Measurements from ENCODE around the gene TFF1.

TFF1 gene

DNA sequence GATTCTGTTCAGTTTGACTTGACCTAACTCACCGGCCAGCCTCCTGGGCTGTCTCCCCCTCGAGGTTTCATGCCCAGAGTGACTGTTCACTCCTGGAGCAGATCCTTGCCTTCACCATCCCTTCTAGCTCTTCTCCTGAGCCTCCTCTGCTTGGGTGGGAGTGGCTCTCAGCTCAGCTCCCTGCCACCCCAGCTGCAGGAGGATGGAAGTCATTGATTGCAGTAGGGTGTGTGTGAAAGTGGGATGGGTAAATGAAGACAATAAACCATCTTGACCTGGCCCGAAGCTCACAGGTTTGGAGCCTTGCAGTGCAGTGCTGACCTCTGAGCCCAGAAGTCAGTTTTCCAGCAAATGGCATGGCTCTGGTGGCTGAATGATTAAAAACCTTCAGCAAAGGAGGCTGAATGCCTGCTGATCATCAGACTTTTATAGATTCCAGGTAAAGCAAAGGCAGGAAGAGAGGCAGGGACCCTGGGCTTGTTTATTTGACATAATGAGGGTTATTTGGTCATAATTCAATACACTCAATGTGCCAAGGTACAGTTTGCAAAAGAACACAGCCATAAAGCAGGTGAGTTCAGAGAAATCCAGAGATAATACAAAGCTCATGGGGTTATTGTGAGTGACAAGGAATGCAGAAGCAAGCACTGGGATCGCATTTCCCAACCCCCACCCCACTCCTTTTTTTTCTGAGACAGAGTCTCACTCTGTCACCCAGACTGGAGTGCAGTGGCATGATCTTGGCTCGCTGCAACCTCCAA is 33.6 kb downstream of the TFF1 start:
- Histone ChIP-seq H3K9ac (ENCODE audit: low read length) (no peak overlapping the region), H3K9me3 (ENCODE audit: low read length) (peaks cover 10% of the 10 kb centered on the region; the same call in 1 of the 2 replicates), H3K27ac (ENCODE audit: low read depth, low read length, poor library complexity, severe bottlenecking) (no peak overlapping the region), H3K4me3 (ENCODE audit: low read depth, low read length, poor library complexity, severe bottlenecking) (no peak overlapping the region), H4K20me1 (ENCODE audit: insufficient read depth, low read length) (no peaks in the 10 kb centered on the region), H3K9me2 (ENCODE audit: low read depth, low read length) (no peaks in the 10 kb centered on the region), H3K36me3 (ENCODE audit: insufficient read depth, low read length) (no peaks in the 10 kb centered on the region), H2AFZ (ENCODE audit: low read length) (no peak overlapping the region), H3K4me2 (ENCODE audit: low read length) (no peak overlapping the region), H3K27me3 (ENCODE audit: insufficient read depth, low read length) (peaks cover 6% of the 10 kb centered on the region; the same call in 1 of the 2 replicates), H3K79me2 (ENCODE audit: insufficient read depth, low read length) (no peaks in the 10 kb centered on the region), H3K4me1 (ENCODE audit: insufficient read depth, low read length, severe bottlenecking) (no peaks in the 10 kb centered on the region), H3F3A (ENCODE audit: insufficient read depth, low read length) (no peaks in the 10 kb centered on the region)
- no peak for TF ChIP-seq EZH2 (IDR thresholded peaks at IDR 0.05; ENCODE audit: borderline replicate concordance, low read length)
- TF ChIP-seq, protein P1, sequence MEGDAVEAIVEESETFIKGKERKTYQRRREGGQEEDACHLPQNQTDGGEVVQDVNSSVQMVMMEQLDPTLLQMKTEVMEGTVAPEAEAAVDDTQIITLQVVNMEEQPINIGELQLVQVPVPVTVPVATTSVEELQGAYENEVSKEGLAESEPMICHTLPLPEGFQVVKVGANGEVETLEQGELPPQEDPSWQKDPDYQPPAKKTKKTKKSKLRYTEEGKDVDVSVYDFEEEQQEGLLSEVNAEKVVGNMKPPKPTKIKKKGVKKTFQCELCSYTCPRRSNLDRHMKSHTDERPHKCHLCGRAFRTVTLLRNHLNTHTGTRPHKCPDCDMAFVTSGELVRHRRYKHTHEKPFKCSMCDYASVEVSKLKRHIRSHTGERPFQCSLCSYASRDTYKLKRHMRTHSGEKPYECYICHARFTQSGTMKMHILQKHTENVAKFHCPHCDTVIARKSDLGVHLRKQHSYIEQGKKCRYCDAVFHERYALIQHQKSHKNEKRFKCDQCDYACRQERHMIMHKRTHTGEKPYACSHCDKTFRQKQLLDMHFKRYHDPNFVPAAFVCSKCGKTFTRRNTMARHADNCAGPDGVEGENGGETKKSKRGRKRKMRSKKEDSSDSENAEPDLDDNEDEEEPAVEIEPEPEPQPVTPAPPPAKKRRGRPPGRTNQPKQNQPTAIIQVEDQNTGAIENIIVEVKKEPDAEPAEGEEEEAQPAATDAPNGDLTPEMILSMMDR (IDR thresholded peaks at IDR 0.05; ENCODE audit: low read length): no peak

DNA sequence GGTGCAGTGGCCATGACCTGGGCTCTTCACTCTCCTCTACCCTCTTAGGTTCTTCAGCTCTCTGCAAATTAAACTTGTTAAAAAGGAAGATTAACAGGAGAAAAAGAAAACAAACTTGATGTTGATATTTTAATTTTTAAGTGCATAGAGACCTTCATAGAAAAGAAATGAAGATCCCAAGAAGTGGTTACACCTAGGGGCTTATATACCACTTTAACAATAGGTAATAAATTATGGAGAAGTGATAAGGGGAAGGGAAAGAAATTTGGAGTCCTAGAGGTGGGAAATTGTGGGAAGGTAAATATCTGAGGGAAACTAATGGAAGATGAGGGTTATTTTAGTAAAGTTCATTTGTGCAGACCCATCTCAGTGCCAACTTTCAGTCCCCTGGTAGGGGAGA is 34.7 kb downstream of the TFF1 start:
- Histone ChIP-seq H3K9me2 (ENCODE audit: low read depth, low read length) (no peaks in the 10 kb centered on the region), H3K4me3 (ENCODE audit: low read depth, low read length, poor library complexity, severe bottlenecking) (no peak overlapping the region), H3K9me3 (ENCODE audit: low read length) (peaks cover 6% of the 10 kb centered on the region; the same call in 1 of the 2 replicates), H3F3A (ENCODE audit: insufficient read depth, low read length) (no peaks in the 10 kb centered on the region), H3K36me3 (ENCODE audit: insufficient read depth, low read length) (no peaks in the 10 kb centered on the region), H2AFZ (ENCODE audit: low read length) (no peak overlapping the region), H3K9ac (ENCODE audit: low read length) (no peak overlapping the region), H4K20me1 (ENCODE audit: insufficient read depth, low read length) (no peaks in the 10 kb centered on the region), H3K4me1 (ENCODE audit: insufficient read depth, low read length, severe bottlenecking) (no peaks in the 10 kb centered on the region), H3K27ac (ENCODE audit: low read depth, low read length, poor library complexity, severe bottlenecking) (no peak overlapping the region), H3K27me3 (ENCODE audit: insufficient read depth, low read length) (peaks cover 6% of the 10 kb centered on the region; the same call in 1 of the 2 replicates), H3K4me2 (ENCODE audit: low read length) (no peak overlapping the region), H3K79me2 (ENCODE audit: insufficient read depth, low read length) (no peaks in the 10 kb centered on the region)
- TF ChIP-seq, protein P1 (IDR thresholded peaks at IDR 0.05; ENCODE audit: low read length): no peak
- TF ChIP-seq EZH2 (IDR thresholded peaks at IDR 0.05; ENCODE audit: borderline replicate concordance, low read length): no peak

DNA sequence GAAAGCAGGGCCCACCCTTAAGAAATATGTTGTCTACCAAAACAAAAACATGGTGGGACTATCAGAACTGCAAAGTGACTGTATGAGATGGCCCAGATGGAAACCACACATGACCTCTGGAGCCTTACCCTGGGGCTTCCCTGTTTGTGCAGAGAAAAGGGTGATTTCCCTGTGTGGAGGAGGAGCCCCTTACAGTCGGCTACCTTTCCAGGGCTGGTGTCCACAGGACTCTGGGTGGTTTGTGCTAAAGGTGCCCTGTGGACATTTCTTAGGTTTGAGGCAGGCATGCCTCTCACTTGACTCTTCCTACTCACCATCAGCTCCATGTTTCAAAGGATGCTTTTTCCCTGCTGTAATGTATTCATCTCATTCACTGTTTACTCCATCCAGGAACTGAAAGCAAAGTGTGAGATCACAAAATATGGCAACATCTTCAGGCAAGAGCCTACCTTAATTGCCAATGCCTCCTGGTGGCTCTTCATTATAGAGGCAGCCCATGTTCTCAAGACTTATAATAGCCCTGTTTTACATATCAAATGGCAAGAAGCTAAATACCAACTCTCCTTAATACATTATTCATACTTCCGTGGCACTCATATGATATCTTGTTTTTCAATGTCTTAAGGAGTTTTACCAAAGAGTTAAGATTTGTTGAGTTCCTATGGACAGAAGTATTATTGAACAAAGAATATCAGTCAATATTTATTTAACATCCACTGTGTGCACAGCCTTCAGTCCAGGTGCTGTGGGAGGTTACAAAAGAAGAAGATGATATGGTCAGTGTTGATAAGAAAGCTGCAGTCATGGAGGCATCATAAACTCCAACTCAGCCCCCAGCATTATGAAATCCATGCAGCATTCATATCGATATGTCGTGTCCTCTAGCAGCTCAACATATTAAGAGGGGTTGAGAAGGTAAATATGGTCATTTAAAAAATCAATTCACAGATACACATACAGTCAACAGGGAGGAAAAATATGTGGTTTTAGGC is 35.7 kb downstream of the TFF1 start:
- no peak overlapping the region for H3K27ac ChIP-seq (ENCODE audit: low read depth, low read length, poor library complexity, severe bottlenecking)
- no peak for TF ChIP-seq EZH2 (IDR thresholded peaks at IDR 0.05; ENCODE audit: borderline replicate concordance, low read length)
- TF ChIP-seq, protein P1 (IDR thresholded peaks at IDR 0.05; ENCODE audit: low read length): no peak
- H3K4me3 ChIP-seq (ENCODE audit: low read depth, low read length, poor library complexity, severe bottlenecking): no peak overlapping the region
- no peak overlapping the region for H3K9ac ChIP-seq (ENCODE audit: low read length)
- H3K36me3 ChIP-seq (ENCODE audit: insufficient read depth, low read length): no peaks in the 10 kb centered on the region
- H3K79me2 ChIP-seq (ENCODE audit: insufficient read depth, low read length): no peaks in the 10 kb centered on the region
- H3F3A ChIP-seq (ENCODE audit: insufficient read depth, low read length): no peaks in the 10 kb centered on the region
- no peaks in the 10 kb centered on the region for H3K4me1 ChIP-seq (ENCODE audit: insufficient read depth, low read length, severe bottlenecking)
- H2AFZ ChIP-seq (ENCODE audit: low read length): no peak overlapping the region
- peaks cover 6% of the 10 kb centered on the region; the same call in 1 of the 2 replicates for H3K9me3 ChIP-seq (ENCODE audit: low read length)
- H3K9me2 ChIP-seq (ENCODE audit: low read depth, low read length): no peaks in the 10 kb centered on the region
- no peak overlapping the region for H3K4me2 ChIP-seq (ENCODE audit: low read length)
- peaks cover 6% of the 10 kb centered on the region; the same call in 1 of the 2 replicates for H3K27me3 ChIP-seq (ENCODE audit: insufficient read depth, low read length)
- H4K20me1 ChIP-seq (ENCODE audit: insufficient read depth, low read length): no peaks in the 10 kb centered on the region

Measured in OCI-LY1 (cell line).